Measurements from ENCODE around the gene CFC1.
"Not testable (repeated sequence)": the region's sequence is repeated elsewhere in the genome, so short reads cannot be mapped to it uniquely, and the experiment has no call there.

The CFC1 gene

DNA sequence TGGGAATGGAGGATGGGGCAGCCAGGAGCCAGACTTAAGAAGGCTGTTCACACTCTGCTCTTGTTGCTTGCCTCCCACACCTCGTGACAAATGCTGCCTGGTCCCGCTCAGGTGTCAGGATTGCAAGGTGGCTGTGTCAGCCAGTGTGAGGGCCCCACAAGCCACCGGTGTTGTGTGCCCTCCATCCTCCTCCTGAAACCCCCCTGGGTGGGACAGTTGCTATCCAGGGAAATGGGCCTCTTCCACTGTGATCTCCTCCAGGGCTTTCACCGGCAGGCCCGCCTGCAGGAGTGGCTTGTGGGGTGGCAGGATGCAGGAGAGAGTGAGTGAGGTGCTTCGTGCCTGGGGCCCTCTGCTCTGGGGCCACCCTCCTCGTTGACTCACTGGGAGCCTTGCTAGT lies 16.4 kb downstream of the CFC1 start:
- not testable (repeated sequence) for DNase-seq

DNA sequence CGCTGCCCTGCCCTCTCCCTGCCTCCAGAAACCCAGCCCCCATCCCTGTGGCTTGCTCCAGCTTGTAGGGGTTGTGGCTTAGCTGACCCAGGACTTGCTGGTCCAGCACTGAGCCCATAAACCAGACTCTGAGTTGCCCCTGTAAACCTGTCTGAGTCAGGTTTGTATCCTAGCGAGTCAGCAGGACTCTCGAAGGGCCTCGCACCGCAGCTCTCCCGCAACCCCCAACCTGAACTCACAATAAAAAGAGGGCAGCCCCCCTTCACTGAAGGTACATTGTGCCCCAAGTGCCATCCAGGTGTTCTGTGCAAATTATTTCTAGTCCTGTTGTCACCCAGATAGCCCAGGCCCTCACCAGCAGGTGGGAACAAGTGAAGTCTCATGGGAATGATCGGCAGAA lies 17.9 kb downstream of the CFC1 start:
- not testable (repeated sequence) for DNase-seq

- not testable (repeated sequence) for DNase-seq
These were observed 20.3 kb downstream of the CFC1 start for GRCh38 chr2:130579121-130579520.

- not testable (repeated sequence) for DNase-seq
These were observed 21.8 kb downstream of the CFC1 start for GRCh38 chr2:130577559-130577958.

- not testable (repeated sequence) for DNase-seq
These were observed 23.1 kb downstream of the CFC1 start for GRCh38 chr2:130576209-130576784.

DNA sequence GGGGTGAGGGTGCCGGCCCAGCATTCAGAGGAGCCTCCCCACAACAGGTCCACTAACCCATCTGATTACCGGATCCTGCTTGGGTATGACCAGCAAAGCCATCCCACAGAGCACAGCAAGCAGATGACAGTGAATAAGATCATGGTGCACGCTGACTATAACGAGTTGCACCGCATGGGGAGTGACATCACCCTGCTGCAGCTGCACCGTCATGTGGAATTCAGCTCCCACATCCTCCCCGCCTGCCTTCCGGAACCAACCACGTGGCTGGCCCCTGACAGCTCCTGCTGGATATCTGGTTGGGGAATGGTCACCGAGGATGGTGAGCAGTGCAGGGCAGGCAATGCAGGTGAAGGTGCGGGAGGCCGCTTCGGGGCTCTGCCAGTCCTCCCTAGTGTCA lies 25.1 kb downstream of the CFC1 start:
- DNase-seq: not testable (repeated sequence)

- not testable (repeated sequence) for DNase-seq
These were observed 27.4 kb downstream of the CFC1 start for GRCh38 chr2:130571929-130572328.

- not testable (repeated sequence) for DNase-seq
These were observed 33.2 kb downstream of the CFC1 start for GRCh38 chr2:130566165-130566564.

DNA sequence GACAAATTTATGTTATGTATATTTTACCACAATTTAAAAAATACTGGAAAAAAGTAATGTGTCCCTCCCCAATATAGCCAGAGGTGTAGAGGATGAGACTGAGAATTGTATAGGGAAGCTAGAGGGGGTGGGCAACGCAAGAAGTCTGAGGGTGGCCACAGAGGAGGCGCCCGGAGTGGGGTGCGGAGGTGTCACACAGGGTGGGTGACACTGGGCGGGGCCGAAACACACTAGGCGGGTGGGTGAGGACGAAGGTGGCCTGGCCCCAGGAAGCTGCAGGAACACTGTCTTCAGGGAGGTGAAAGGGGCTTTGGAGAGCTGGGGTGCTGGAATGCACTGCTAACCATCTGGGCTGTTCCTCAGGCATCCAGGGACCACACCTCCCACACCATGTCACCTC lies 42.9 kb downstream of the CFC1 start:
- DNase-seq: not testable (repeated sequence)

DNA sequence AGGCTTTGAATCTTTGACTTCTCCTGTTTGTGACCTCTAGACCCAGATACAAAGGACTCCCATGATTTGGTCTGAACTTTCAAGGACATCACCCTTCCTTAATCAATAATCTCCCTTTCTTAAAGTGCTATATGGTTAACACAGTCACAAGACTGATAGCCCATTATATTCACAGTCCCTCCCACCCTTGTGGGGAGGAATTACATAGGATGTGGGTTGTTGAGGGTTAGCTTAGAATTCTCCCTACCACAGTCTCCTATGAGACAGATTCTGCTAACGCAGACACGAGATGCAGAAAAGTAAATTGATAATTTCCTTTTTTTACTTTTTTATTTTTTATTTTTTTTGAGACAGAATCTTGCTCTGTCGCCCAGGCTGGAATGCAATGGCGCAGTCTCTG lies 45.2 kb downstream of the CFC1 start:
- not testable (repeated sequence) for DNase-seq

GRCh38 chr2:130549475-130549874 lies 49.9 kb downstream of the CFC1 start:
- not testable (repeated sequence) for DNase-seq

- DNase-seq: not testable (repeated sequence)
These were observed 51.0 kb downstream of the CFC1 start for GRCh38 chr2:130548418-130548817.

DNA sequence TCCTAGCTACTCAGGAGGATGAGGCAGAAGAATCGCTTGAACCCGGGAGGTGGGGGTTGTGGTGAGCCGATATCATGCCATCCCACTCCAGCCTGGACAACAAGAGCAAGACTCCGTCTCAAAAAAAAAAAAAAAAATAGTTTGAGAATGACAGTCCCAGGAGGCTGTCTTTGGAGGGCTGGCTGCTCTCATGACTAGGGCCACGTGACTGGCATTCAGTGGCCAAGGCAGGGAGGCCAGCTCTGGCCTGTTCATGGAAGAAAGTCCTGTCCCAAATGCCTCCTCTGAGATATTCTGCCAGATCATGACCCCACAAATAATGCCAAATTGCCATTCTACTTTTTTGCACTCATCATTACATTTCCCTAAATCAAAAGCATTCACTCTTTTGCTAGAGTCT lies 54.4 kb downstream of the CFC1 start:
- DNase-seq: not testable (repeated sequence)

DNA sequence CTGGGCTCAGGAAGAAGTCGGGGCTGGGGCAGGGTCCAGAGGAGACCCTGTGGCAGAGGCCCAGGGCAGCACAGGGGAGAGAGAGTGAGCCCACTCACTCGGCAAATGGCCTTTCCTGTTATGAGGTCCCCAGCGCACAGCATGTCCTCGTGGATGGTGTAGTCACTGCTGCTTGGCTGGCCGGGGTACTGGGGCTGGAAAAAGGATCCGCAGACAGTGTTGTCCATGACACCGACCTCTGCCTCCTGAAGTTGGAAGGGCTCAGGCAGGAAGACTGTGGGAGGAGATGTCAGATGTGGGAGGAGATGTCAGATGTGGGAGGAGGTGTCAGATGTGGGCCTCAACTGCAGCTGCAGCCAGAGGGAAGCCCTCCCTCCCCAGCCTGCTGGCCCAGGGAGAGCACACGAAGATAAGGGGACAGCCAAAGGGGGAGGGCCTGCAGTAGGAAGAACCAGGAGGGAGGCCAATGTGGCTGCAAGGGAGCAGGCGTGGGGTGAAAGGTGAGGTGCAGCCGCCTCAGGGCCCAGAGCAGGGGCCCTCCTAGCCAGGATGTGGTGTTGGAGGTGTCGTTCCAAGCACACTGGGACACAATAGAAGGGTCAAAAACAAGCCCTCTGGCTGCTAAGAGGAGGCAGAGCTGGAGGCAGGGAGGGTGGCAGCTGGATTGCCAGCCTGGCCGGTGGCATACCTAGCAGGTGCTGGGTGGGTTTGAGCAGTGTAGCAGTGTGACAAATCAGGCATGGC lies 55.4 kb downstream of the CFC1 start:
- not testable (repeated sequence) for DNase-seq

GRCh38 chr2:130542789-130543188 lies 56.6 kb downstream of the CFC1 start:
- DNase-seq: not testable (repeated sequence)
